GM23338 (cell line): ENCODE measurements around the gene PTCHD1. TPM values are rescaled to one million over a fixed set of nuclear protein-coding genes. Genes with fewer than 3 reads are reported as not detected.

Source experiments
- ATAC-seq: fragments of 200-7000 bp; cut with Tn5 transposase; 3 replicates; pipeline ENCODE4 v1.9.1; 2020
- DNase-seq: peaks from one replicate; pipeline ENCODE4 v3.0.0-alpha.2; 2015; ENCODE audit warnings: low spot score
- H2AFZ ChIP-seq: fragments of 200-600 bp; sonication (generic); 2 replicates; pipeline ENCODE4 v1.8.0; 2016; ENCODE audit warnings: antibody characterized with exemption, mild to moderate bottlenecking, moderate library complexity
- H3F3A ChIP-seq: fragments of 200-600 bp; sonication (generic); replicated peaks from 2 replicates; pipeline ENCODE4 v1.8.0; 2017; ENCODE audit warnings: antibody characterized with exemption, mixed run types, low read depth
- H3K27ac ChIP-seq: fragments of 200-600 bp; sonication (generic); 2 replicates; pipeline ENCODE4 v1.6.1; 2016; ENCODE audit warnings: low read depth
- H3K27me3 ChIP-seq: fragments of 200-600 bp; sonication (generic); 2 replicates; pipeline ENCODE4 v1.8.0; 2016; ENCODE audit warnings: mild to moderate bottlenecking, mixed run types, moderate library complexity; ENCODE audit not compliant: insufficient read depth
- H3K36me3 ChIP-seq: fragments of 200-600 bp; sonication (generic); 2 replicates; pipeline ENCODE4 v1.8.0; 2016; ENCODE audit warnings: mild to moderate bottlenecking; ENCODE audit not compliant: insufficient read depth
- H3K4me1 ChIP-seq: fragments of 200-600 bp; sonication (generic); 2 replicates; pipeline ENCODE4 v1.8.0; 2016; ENCODE audit warnings: mild to moderate bottlenecking, moderate library complexity; ENCODE audit not compliant: insufficient read depth
- H3K4me2 ChIP-seq: fragments of 200-600 bp; sonication (generic); 2 replicates; pipeline ENCODE4 v1.7.1; 2017; ENCODE audit warnings: mixed run types
- H3K4me3 ChIP-seq: fragments of 200-600 bp; sonication (generic); 2 replicates; pipeline ENCODE4 v1.6.1; 2016; ENCODE audit warnings: mixed run types
- H3K79me2 ChIP-seq: fragments of 200-600 bp; sonication (generic); replicated peaks from 2 replicates; pipeline ENCODE4 v1.8.0; 2017; ENCODE audit warnings: mild to moderate bottlenecking; ENCODE audit not compliant: insufficient read depth
- H3K9me2 ChIP-seq: fragments of 200-600 bp; sonication (generic); 2 replicates; pipeline ENCODE4 v1.8.0; 2017; ENCODE audit not compliant: insufficient read depth
- H4K20me1 ChIP-seq: fragments of 200-600 bp; sonication (generic); replicated peaks from 2 replicates; pipeline ENCODE4 v1.8.0; 2017; ENCODE audit warnings: mild to moderate bottlenecking; ENCODE audit not compliant: insufficient read depth
- H3K27ac Mint-ChIP-seq: 2 replicates; pipeline ENCODE4 v1.8.0; 2020; ENCODE audit warnings: inconsistent platforms, mild to moderate bottlenecking, moderate library complexity, mixed read lengths
- H3K27me3 Mint-ChIP-seq: 3 replicates; pipeline ENCODE4 v1.8.0; 2022; ENCODE audit warnings: low read depth, mild to moderate bottlenecking, moderate library complexity, mixed read lengths, inconsistent platforms; ENCODE audit not compliant: insufficient read depth, poor library complexity
- H3K36me3 Mint-ChIP-seq: 3 replicates; pipeline ENCODE4 v1.8.0; 2021; ENCODE audit warnings: low read depth, mild to moderate bottlenecking, inconsistent platforms, moderate library complexity, mixed read lengths
- H3K4me1 Mint-ChIP-seq: 3 replicates; pipeline ENCODE4 v1.8.0; 2020; ENCODE audit warnings: mild to moderate bottlenecking, inconsistent platforms, mixed read lengths
- H3K4me3 Mint-ChIP-seq: 3 replicates; pipeline ENCODE4 v1.8.0; 2021; ENCODE audit warnings: moderate library complexity, mild to moderate bottlenecking, inconsistent platforms, mixed read lengths
- H3K9me3 Mint-ChIP-seq: 3 replicates; pipeline ENCODE4 v1.8.0; 2020; ENCODE audit warnings: moderate library complexity, mild to moderate bottlenecking, inconsistent platforms, mixed read lengths
- CREB1 ChIP-seq: fragments of 250-450 bp; sonication (Bioruptor Pico); IDR thresholded peaks from 2 replicates; pipeline ENCODE4 v1.5.0; 2020; ENCODE audit warnings: low read depth, mild to moderate bottlenecking, moderate library complexity
- EZH2 ChIP-seq: fragments of 200-600 bp; sonication (generic); IDR thresholded peaks from one replicate; pipeline ENCODE4 v1.8.0; 2017; ENCODE audit warnings: antibody characterized with exemption, mild to moderate bottlenecking, low read depth; ENCODE audit not compliant: unreplicated experiment
- EZH2phosphoT487 ChIP-seq: fragments of 200-600 bp; sonication (generic); IDR thresholded peaks from one replicate; pipeline ENCODE4 v1.8.1; 2018; ENCODE audit warnings: antibody characterized with exemption; ENCODE audit not compliant: unreplicated experiment
- JUNB ChIP-seq: IDR thresholded peaks from one replicate; pipeline ENCODE4 v1.6.1; 2016; ENCODE audit warnings: antibody characterized with exemption; ENCODE audit not compliant: unreplicated experiment
- NANOG ChIP-seq: IDR thresholded peaks from 2 replicates; pipeline ENCODE4 v1.6.1; 2016; ENCODE audit warnings: antibody characterized with exemption, borderline replicate concordance
- POLR2AphosphoS5 ChIP-seq: IDR thresholded peaks from 2 replicates; pipeline ENCODE4 v1.6.1; 2016; ENCODE audit warnings: antibody characterized with exemption, low read depth
- REST ChIP-seq: IDR thresholded peaks from one replicate; pipeline ENCODE4 v1.6.1; 2018; ENCODE audit warnings: antibody characterized with exemption; ENCODE audit not compliant: unreplicated experiment
- STAT1 ChIP-seq: IDR thresholded peaks from one replicate; pipeline ENCODE4 v1.6.1; 2016; ENCODE audit warnings: antibody characterized with exemption; ENCODE audit not compliant: unreplicated experiment
- ZNF114 ChIP-seq: fragments of 250-450 bp; sonication (Bioruptor Pico); IDR thresholded peaks from 2 replicates; pipeline ENCODE4 v1.5.0; 2020; ENCODE audit warnings: mild to moderate bottlenecking, moderate library complexity
- ZNF331 ChIP-seq: fragments of 250-450 bp; sonication (Bioruptor Pico); IDR thresholded peaks from 2 replicates; pipeline ENCODE4 v1.5.0; 2020; ENCODE audit warnings: low read depth, mild to moderate bottlenecking, moderate library complexity
- ZNF462 ChIP-seq: fragments of 250-450 bp; sonication (Bioruptor Pico); IDR thresholded peaks from 2 replicates; pipeline ENCODE4 v1.5.0; 2020; ENCODE audit warnings: mild to moderate bottlenecking, moderate library complexity
- polyA plus RNA-seq: library from polyadenylated mRNA; unstranded; fragments of >200 nt; fragmentation: Nextera tagmentation; extraction: Ambion mirVana; gene quantifications from 2 replicates; pipeline ENCODE4 v1.2.1, GENCODE V29; 2016
- total RNA-seq: library from RNA; depleted of rRNA; stranded (reverse); fragments of >200 nt; shearing (Covaris generic); gene quantifications from 2 replicates; pipeline ENCODE4 v1.2.3, GENCODE V29; 2014

PTCHD1 gene
- total and polyA plus RNA-seq, 2 experiments from 2014 or later: 1.5 to 1.9 TPM

DNA sequence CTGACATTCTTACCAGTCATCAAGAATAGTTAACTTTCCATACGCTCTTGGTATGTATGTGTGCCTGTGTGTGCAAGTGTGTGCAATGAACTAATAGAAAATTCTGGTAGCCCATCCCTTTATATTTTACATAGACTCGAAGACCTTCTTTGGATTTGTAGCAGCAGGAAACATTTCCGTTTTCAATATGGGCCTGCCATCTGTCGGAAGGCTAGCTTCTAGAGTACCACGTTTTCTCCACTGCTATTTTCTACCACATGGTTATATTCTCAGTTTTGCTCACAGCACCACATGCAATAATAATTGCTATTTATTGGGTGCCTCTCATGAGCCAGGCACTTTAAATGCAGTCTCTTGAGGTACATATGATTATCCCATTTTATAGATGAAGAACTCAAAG, 47.9 kb upstream of the PTCHD1 start:
- Histone ChIP-seq H3K36me3 (no peaks in the 10 kb centered on the region), H3K79me2 (no peaks in the 10 kb centered on the region), H4K20me1 (no peaks in the 10 kb centered on the region), H2AFZ (no peak overlapping the region), H3K27ac (no peak overlapping the region), H3K9me2 (no peaks in the 10 kb centered on the region), H3K4me1 (no peaks in the 10 kb centered on the region), H3F3A (no peaks in the 10 kb centered on the region), H3K27me3 (no peaks in the 10 kb centered on the region), H3K4me3 (no peak overlapping the region), H3K4me2 (no peak overlapping the region)
- H3K4me1 Mint-ChIP-seq: peaks cover 7% of the 10 kb centered on the region
- TF ChIP-seq CREB1 (CRISPR knock-in tag) (no peak), JUNB (no peak), ZNF331 (CRISPR knock-in tag) (no peak), REST (no peak), POLR2AphosphoS5 (no peak), NANOG (no peak), EZH2 (no peak), EZH2phosphoT487 (no peak), ZNF462 (CRISPR knock-in tag) (no peak), STAT1 (no peak), ZNF114 (CRISPR knock-in tag) (no peak)
- DNase-seq (no peak), ATAC-seq (no peak)
- H3K27me3 Mint-ChIP-seq: no peaks in the 10 kb centered on the region
- no peak overlapping the region for H3K27ac Mint-ChIP-seq
- no peaks in the 10 kb centered on the region for H3K36me3 Mint-ChIP-seq
- no peak overlapping the region for H3K4me3 Mint-ChIP-seq
- no peaks in the 10 kb centered on the region for H3K9me3 Mint-ChIP-seq
